Activated T-cell treated with anti-CD3 and anti-CD28 coated beads, Interleukin-2, amount 50 U/mL, for 48 hours (primary cell): ENCODE results near the gene TNS3.

ENCODE experiments used
- DNase-seq, 2 experiments: peaks; one replicate each; pipeline ENCODE4 v3.0.0-alpha.2; 2020

Gene TNS3

GRCh38 chr7:47580811-47581331 lies 1.0 kb downstream of the TNS3 start:
- DNase-seq: no peak

- DNase-seq: no peak
Measured at GRCh38 chr7:47580175-47580706, 1.7 kb downstream of the TNS3 start.

GRCh38 chr7:47579458-47579857 lies 2.5 kb downstream of the TNS3 start:
- no peak for DNase-seq

- no peak for DNase-seq
Measured at GRCh38 chr7:47578579-47579270, 3.2 kb downstream of the TNS3 start.

GRCh38 chr7:47577321-47577919 lies 4.5 kb downstream of the TNS3 start:
- DNase-seq: no peak

GRCh38 chr7:47576866-47577306 lies 5.0 kb downstream of the TNS3 start:
- DNase-seq: no peak

- DNase-seq: no peak
Measured at GRCh38 chr7:47576031-47576865, 5.7 kb downstream of the TNS3 start.

- DNase-seq: no peak
Measured at GRCh38 chr7:47574482-47575329, 7.2 kb downstream of the TNS3 start.

- no peak for DNase-seq
Measured at GRCh38 chr7:47573758-47574481, 8.0 kb downstream of the TNS3 start.

- no peak for DNase-seq
Measured at GRCh38 chr7:47572939-47573757, 8.8 kb downstream of the TNS3 start.

GRCh38 chr7:47572094-47572445 lies 9.8 kb downstream of the TNS3 start:
- DNase-seq: no peak

- no peak for DNase-seq
Measured at GRCh38 chr7:47571331-47572093, 10.4 kb downstream of the TNS3 start.

- no peak for DNase-seq
Measured at GRCh38 chr7:47570649-47571050, 11.3 kb downstream of the TNS3 start.

GRCh38 chr7:47568547-47568946 lies 13.4 kb downstream of the TNS3 start:
- DNase-seq: no peak

GRCh38 chr7:47568056-47568455 lies 13.9 kb downstream of the TNS3 start:
- no peak for DNase-seq

GRCh38 chr7:47565640-47566250 lies 16.2 kb downstream of the TNS3 start:
- no peak for DNase-seq

- DNase-seq: no peak
Measured at GRCh38 chr7:47563521-47563920, 18.4 kb downstream of the TNS3 start.

- DNase-seq: no peak
Measured at GRCh38 chr7:47561715-47562446, 20.0 kb downstream of the TNS3 start.
